Kidney epithelial cell (primary cell): ENCODE measurements around the gene SWI5. TPM values are rescaled to one million over a fixed set of nuclear protein-coding genes. Genes with fewer than 3 reads are reported as not detected.

Experiments used
- DNase-seq: peaks from one replicate; pipeline ENCODE4 v3.0.0-alpha.2; 2010; ENCODE audit warnings: low read depth
- H3K27me3 ChIP-seq: 2 replicates; pipeline ENCODE4 v1.6.0; 2011; ENCODE audit warnings: low read length; ENCODE audit not compliant: control insufficient read depth, insufficient read depth
- H3K36me3 ChIP-seq: 2 replicates; pipeline ENCODE4 v1.5.1; 2011; ENCODE audit warnings: low read length; ENCODE audit not compliant: control insufficient read depth, insufficient read depth
- H3K4me3 ChIP-seq: 2 replicates; pipeline ENCODE4 v1.5.1; 2011; ENCODE audit warnings: low read depth, mild to moderate bottlenecking, control low read depth, low read length
- total RNA-seq: library from RNA; depleted of rRNA; stranded (reverse); fragments of >200 nt; gene quantifications from 2 replicates; pipeline ENCODE4 v1.2.3, GENCODE V29; 2015
- TF ChIP-seq, protein P1 (sequence below): IDR thresholded peaks from 2 replicates; pipeline ENCODE4 v1.5.1; 2011; ENCODE audit warnings: mild to moderate bottlenecking, moderate library complexity, low read length, control low read depth, inconsistent platforms; ENCODE audit not compliant: insufficient read depth, poor library complexity, severe bottlenecking

Gene SWI5
- total RNA-seq, 1 donor from 2014 or later, result 45.5 TPM

DNA sequence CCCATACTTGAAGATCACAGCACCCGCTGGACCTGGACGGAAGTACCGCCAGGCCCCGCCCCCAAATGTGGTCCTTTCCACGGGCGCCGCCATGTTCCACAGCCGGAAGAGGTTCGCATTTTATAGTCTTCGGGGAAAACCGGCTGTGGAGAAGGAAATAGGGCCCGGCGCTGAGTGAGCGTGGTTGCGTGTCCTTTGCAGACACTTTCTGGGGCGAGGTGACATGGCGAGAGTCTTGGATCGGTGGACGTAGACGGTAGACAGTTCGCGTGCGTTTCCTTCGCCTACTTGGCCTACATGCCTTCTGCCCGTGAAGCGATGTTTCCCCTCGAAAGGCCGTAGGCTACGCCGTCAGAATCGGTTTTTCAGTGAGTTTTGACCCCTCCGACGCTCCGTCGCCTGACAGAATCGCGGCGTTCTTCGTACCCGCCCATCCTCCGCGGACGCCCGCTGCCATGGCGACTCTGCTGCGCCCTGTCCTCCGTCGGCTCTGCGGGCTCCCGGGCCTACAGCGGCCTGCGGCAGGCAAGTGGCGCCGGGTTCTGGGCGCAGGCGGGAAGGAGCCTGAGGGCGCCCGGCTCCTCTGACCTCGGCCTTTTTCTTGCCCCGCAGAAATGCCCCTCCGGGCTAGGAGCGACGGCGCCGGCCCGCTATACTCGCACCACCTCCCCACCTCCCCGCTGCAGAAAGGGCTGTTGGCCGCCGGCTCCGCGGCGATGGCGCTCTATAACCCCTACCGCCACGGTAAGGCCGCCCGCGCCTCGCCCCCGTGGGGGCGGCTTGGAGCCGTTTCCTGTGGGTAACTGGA, 46.5 kb downstream of the SWI5 start, which contains the start of the genes COQ4 and TRUB2:
Gene COQ4, plus strand, starts transcription at position 436 of the 808 bp plus-strand sequence. Its CDS starts 20 bp downstream, at position 456.
Gene TRUB2, minus strand, starts transcription at position 44 of the 808 bp plus-strand sequence. Its CDS starts 39 bp downstream, at position 5.
- DNase-seq, result peak; percentile 63
- no peaks in the 10 kb centered on the region for H3K36me3 ChIP-seq

DNA sequence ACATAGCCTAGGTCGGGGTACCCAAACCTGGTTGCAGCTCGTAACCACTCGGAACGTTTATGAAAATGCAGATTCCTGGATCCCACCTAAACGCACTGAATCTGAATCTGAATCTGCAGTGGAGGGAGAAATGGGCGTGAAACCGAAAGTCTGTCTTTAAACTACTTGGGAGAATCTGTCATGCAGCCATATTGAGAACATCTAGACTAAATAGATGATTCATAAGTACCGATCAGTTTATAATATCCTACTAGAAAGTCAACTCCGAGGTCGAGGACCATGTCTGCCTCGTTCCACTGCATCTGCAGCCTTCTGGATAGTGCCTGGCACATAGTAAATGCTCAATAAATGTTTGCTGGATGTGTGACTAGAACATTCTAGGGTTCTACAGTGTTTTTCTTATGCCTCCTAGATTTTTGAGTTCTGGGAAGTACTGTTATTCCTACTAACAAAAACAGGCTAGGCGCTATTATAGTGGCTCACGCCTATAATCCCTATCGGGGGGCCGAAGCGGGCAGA, 47.2 kb downstream of the SWI5 start:
- peak overlapping the region; percentile 85 for H3K4me3 ChIP-seq

More for the DNA sequence above, 46.5 kb downstream of the SWI5 start, which contains the start of the genes COQ4 and TRUB2:
- TF ChIP-seq, protein P1, sequence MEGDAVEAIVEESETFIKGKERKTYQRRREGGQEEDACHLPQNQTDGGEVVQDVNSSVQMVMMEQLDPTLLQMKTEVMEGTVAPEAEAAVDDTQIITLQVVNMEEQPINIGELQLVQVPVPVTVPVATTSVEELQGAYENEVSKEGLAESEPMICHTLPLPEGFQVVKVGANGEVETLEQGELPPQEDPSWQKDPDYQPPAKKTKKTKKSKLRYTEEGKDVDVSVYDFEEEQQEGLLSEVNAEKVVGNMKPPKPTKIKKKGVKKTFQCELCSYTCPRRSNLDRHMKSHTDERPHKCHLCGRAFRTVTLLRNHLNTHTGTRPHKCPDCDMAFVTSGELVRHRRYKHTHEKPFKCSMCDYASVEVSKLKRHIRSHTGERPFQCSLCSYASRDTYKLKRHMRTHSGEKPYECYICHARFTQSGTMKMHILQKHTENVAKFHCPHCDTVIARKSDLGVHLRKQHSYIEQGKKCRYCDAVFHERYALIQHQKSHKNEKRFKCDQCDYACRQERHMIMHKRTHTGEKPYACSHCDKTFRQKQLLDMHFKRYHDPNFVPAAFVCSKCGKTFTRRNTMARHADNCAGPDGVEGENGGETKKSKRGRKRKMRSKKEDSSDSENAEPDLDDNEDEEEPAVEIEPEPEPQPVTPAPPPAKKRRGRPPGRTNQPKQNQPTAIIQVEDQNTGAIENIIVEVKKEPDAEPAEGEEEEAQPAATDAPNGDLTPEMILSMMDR, result no peak
- no peaks in the 10 kb centered on the region for H3K27me3 ChIP-seq
- peak within 1 kb of the TSS; percentile 85 for H3K4me3 ChIP-seq

DNA sequence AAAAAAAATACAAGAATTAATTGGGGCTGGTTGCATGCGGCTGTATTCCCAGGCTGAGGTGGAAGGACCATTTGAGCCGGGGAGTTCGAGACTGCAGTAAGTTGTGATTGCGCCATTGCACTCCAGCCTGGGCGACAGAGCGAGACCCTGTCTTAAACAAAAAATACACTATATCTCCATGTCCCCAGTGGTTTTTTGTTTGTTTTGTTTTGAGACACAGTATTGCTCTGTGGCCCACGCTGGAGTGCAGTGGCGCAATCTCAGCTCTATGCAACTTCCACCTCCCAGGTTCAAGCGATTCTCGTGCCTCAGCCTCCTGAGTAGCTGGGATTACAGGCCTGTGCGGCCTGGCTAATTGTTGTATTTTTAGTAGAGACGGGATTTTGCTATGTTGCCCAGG, 47.7 kb downstream of the SWI5 start:
- TF ChIP-seq, protein P1, result no peak

More for the DNA sequence above, 47.2 kb downstream of the SWI5 start:
- Histone ChIP-seq H3K36me3 (no peaks in the 10 kb centered on the region), H3K27me3 (no peaks in the 10 kb centered on the region)
- TF ChIP-seq, protein P1, result no peak
- DNase-seq, result no peak

DNA sequence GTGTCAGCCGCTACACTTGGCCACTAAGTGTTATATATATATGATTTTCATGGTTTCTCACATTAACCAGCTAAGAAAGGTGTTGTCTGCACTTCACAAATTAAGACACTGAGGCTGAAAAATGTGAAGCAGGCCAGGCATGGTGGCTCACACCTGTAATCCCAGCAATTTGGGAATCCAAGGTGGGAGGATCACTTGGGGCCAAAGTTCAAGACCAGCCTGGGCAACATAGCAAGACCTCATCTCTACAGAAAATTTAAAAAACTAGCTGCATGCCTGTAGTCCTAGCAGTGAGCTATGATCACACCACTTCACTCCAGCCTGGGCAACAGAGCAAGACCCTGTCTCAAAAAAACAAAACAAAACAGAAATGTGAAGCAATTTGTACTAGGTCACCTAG, 48.3 kb downstream of the SWI5 start:
- no peak for DNase-seq
- no peaks in the 10 kb centered on the region for H3K36me3 ChIP-seq
- TF ChIP-seq, protein P1, result no peak
- no peak overlapping the region for H3K4me3 ChIP-seq
- no peaks in the 10 kb centered on the region for H3K27me3 ChIP-seq

More for the DNA sequence above, 47.7 kb downstream of the SWI5 start:
- Histone ChIP-seq H3K4me3 (peak overlapping the region; percentile 85), H3K27me3 (no peaks in the 10 kb centered on the region), H3K36me3 (no peaks in the 10 kb centered on the region)
- DNase-seq, result no peak

DNA sequence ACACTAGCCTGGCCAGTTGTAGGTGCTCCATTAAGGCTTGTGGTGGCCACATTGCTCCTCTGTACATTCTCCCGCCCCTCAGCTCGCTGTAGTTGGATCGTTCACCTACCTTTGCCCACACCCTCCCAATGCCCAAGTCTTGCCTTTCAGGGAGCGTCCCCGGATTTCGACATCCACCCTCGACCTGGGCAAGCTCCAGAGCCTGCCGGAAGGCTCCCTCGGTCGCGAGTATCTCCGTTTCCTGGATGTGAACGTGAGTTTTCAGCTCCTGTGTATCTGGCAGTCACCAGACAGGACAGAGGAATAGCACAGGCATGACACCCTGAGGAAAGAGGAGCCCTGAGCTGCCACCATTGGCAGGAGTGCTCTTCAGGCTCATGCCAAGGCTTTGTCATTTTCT, 49.6 kb downstream of the SWI5 start:
- Histone ChIP-seq H3K4me3 (no peak overlapping the region), H3K27me3 (no peaks in the 10 kb centered on the region)
- TF ChIP-seq, protein P1, result no peak

More for the DNA sequence above, 49.6 kb downstream of the SWI5 start:
- no peaks in the 10 kb centered on the region for H3K36me3 ChIP-seq
- no peak for DNase-seq
